Tibial nerve (tissue), 4 donors: ENCODE measurements around the gene SSR1.
"Not testable (repeated sequence)": the region's sequence is repeated elsewhere in the genome, so short reads cannot be mapped to it uniquely, and the experiment has no call there.

ENCODE experiments used
- CTCF ChIP-seq, 5 experiments: fragments of 200-600 bp in 3 of 5; fragments of 450-650 bp in 2 of 5; sonication (generic) in 3 of 5; IDR thresholded peaks; one replicate each; pipeline ENCODE4 v1.5.1; 2016 to 2019; ENCODE audit warnings: antibody characterized with exemption in 5 of 5, mild to moderate bottlenecking in 3 of 5, moderate library complexity in 2 of 5
- EP300 ChIP-seq, 2 donors: sonication (generic); formaldehyde crosslinking; IDR thresholded peaks; one replicate each; pipeline ENCODE4 v1.6.1; 2017; ENCODE audit warnings: antibody characterized with exemption in 2 of 2, mild to moderate bottlenecking in 1 of 2
- POLR2A ChIP-seq, 2 donors: fragments of 450-650 bp; IDR thresholded peaks; one replicate each; pipeline ENCODE4 v1.6.1; 2017; ENCODE audit warnings: antibody characterized with exemption in 2 of 2, mild to moderate bottlenecking in 2 of 2, moderate library complexity in 2 of 2

GRCh38 chr6:7339007-7339732 lies 26.2 kb upstream of the SSR1 start:
- TF ChIP-seq POLR2A, CTCF, EP300 (IDR thresholded peaks at IDR 0.05): not testable (repeated sequence)
